Vagina (tissue), 2 donors: ENCODE measurements around the gene MS4A4E.

Experiments
- POLR2A ChIP-seq, 2 donors: fragments of 450-650 bp; IDR thresholded peaks; one replicate each; pipeline ENCODE4 v1.6.1; 2017; ENCODE audit warnings: antibody characterized with exemption in 2 of 2, mild to moderate bottlenecking in 2 of 2, moderate library complexity in 2 of 2
- POLR2AphosphoS5 ChIP-seq, 2 donors: sonication (generic); formaldehyde crosslinking; IDR thresholded peaks; one replicate each; pipeline ENCODE4 v1.9.0; 2017; ENCODE audit warnings: antibody characterized with exemption in 2 of 2, mild to moderate bottlenecking in 2 of 2, low read depth in 1 of 2; ENCODE audit not compliant: insufficient read depth in 1 of 2

- no peak for TF ChIP-seq POLR2A (IDR thresholded peaks at IDR 0.05)
- no peak for TF ChIP-seq POLR2AphosphoS5 (IDR thresholded peaks at IDR 0.05; ENCODE audit: insufficient read depth in 1 of 2, low read depth in 1 of 2)
Observed at GRCh38 chr11:60264644-60265043, 21.7 kb upstream of the MS4A4E start.
